HG03558 (cell line): Measurements from ENCODE around the gene PROP1.
"Not testable (repeated sequence)": the region's sequence is repeated elsewhere in the genome, so short reads cannot be mapped to it uniquely, and the experiment has no call there.

ENCODE experiments used
- ATAC-seq: cut with Tn5 transposase; IDR thresholded peaks from one replicate; pipeline ENCODE4 v1.9.1; 2021; ENCODE audit warnings: moderate number of reproducible peaks; ENCODE audit not compliant: unreplicated experiment; ENCODE audit errors: extremely low read depth

Gene PROP1

DNA sequence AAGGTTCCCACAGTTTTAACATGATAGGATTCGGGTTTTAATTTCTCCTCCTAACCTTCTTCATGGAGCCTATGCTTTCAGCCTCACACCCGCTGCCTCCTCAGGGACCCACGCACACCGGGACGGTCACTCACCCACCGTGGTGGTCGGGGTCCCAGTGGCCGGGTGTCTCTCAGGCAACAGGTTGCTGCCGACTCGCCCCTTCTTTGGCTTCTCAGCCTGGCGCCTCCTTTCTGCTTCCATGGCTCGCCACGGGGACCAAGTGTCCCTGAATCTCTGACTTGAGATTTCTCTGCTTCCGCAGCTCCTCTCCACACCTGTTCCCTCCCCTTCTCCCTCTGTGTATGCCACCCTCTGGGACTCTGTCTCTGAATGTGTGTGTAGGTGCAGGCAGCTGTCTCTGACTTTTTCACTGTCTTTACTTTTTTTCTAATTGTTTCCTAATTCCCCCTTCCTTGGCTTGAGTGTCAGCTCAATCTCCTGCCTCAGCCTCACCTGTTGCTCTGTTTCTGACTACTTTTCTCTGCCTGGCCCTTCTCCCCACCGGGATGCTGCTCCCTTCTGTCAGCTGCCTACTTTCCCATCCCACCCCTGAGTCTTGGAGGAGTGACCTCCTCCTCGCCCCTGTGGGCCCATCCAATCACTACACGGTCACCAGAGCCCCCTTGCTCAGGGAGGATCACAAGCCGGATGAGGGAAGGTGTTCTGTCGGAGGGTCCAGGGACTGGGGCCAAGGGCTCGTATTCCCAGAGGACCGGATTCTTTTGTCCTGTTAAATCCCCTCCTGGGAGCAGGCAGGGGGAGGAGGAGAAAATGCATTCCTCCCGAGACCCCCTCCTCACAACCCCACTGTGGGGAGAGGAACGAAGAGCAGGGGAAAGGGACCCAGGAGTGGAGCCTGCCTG lies at the start of gene PROP1:
Gene PROP1, minus strand, starts transcription at position 552 of the 905 bp plus-strand sequence. Its CDS starts 309 bp downstream, at position 243.
- no peak for ATAC-seq

DNA sequence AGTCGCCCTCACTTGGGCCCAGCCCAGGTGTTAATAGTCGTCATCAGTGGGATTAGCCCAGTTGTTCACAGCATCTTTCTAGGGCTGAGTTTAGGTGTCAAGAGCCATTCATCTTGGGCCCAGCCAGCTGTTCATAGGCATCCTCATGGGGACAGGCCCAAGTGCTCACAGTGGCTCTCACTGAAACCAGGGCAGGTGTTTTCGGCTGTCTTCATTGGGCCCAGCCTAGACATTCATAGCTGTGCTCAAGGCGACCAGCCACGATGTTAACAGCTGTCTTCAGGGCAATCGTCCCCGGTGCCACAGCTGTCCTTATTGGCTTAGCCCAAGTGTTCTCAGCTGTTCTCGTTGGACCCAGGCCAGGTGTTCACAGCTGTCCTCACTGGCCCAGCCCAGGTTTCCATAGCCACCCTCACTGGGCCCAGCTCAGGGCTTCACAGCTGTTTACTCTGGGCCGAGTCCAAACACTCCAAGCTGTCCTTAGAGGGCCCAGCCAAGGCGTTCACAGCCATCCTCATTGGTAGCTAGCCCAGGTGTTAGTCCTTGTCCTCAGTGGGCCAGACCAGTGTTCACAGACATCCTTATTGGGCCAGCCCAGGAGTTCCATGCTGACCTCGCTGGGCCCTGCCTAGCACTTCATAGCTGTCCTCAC lies 23.5 kb upstream of the PROP1 start:
- ATAC-seq, result not testable (repeated sequence)

GRCh38 chr5:178012758-178013157 lies 16.7 kb upstream of the PROP1 start:
- ATAC-seq, result not testable (repeated sequence)

- not testable (repeated sequence) for ATAC-seq
These were observed 15.9 kb upstream of the PROP1 start for GRCh38 chr5:178011816-178012554.

GRCh38 chr5:178007272-178007671 lies 11.2 kb upstream of the PROP1 start:
- not testable (repeated sequence) for ATAC-seq

DNA sequence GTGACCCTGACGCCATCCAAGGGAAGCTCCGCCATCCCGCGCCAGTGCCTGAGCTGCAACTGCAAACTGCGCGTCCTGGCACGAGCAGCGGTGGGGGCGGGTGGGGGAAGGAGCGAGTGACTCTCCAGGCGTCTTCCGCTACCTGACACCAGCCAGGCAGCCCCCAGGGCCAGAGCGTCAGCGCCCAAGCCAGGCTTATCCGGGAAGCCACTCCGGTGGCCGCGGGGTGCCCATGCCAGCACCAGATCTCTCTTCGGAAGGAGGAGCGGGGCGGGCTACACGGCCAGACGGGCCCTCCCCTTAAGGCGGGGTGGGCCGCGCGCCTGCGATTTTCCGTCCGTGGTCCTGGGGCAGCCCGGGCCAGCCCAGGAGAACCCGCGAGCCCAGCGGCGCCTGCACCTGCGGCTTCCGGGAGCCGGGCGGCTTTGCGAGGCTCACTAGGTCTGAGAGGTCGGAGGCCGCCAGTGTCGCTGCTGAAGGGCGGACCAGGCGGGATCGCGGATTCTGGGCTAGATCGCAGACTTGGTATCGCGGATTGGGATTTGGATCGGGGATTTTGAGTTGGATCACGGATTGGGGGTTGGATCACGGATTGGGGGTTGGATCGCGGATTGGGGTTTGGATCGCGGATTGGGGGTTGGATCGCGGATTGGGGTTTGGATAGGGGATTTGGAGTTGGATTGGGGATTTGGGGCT lies 10.6 kb upstream of the PROP1 start:
- peak; percentile 84 for ATAC-seq

GRCh38 chr5:178006181-178006535 lies 10.1 kb upstream of the PROP1 start:
- not testable (repeated sequence) for ATAC-seq

GRCh38 chr5:177997846-177998245 lies 1.8 kb upstream of the PROP1 start:
- no peak for ATAC-seq

DNA sequence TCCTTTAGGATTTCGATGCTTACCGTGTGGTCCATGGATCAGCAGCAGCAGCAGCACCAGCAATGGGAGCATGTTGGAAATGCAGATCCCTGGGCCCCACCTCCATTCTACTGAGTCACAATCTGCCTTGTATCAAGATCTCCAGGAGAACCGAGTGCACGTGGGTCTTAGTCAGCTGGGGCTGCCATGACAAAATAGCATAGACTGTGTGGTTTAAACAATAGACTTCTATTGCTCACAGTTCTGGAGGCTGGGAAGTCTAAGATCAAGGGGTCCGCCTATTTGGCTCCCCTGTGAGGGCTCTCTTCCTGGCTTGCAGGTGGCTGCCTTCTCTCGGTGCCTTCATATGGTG lies 1.3 kb upstream of the PROP1 start:
- ATAC-seq, result no peak

GRCh38 chr5:177996660-177997318 lies 747 bp upstream of the PROP1 start:
- ATAC-seq, result no peak

DNA sequence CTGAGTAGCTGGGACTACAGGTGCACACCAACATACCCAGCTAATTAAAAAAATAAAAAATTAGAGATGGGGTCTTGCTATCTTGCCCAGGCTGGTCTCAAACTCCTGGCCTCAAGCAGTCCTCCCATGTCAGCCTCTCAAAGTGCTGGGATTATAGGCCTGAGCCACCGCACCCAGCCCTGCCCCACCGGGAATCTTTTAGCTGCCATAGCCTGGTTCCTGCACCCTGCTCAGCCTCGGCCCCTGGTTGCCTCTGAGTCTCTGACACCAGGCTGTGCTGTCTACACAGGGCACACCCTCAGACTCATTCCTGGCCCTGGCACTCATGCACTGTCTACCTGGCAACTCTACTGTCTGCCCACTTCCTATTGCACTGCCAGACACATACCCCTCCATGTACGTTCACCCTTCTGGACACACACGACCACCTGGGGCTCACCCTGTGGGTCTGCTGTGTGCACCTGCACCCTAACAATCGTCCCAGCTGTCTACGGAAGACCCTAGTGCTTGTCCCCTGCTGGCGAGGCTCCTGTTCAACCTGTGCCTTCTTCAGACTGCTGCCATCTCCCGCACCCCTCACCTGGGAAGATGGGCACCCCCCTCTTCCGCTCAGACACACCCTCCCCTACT lies 1.4 kb downstream of the PROP1 start:
- no peak for ATAC-seq

DNA sequence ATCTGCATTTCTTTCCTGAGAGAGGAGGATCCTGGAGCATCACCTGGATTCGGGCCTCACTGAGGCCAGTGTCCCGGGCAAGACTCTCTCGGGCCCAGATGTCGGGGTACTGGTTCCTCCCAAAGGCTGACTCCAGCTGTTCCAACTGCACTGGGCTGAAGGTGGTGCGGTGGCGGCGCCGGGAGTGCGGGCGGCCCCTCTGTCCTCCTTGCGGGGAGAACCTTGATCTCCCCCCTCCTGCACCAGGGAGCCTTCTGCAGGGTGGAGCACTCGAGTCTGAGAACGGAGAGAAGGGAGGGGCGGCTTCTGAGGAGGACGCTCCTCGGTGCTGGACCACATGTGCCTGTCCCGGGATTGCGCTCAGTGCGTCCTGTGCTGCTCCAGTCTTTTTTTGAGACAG lies 2.0 kb downstream of the PROP1 start:
- no peak for ATAC-seq

- ATAC-seq, result no peak
These were observed 3.6 kb downstream of the PROP1 start for GRCh38 chr5:177992466-177992865.

- no peak for ATAC-seq
These were observed 6.9 kb downstream of the PROP1 start for GRCh38 chr5:177988989-177989625.

GRCh38 chr5:177987326-177987725 lies 8.7 kb downstream of the PROP1 start:
- no peak for ATAC-seq

GRCh38 chr5:177985430-177986040 lies 10.5 kb downstream of the PROP1 start:
- ATAC-seq, result no peak

GRCh38 chr5:177984584-177985206 lies 11.3 kb downstream of the PROP1 start:
- ATAC-seq, result no peak
